H9 (cell line): Measurements from ENCODE around the gene FXR1. TPM values are rescaled to one million over a fixed set of nuclear protein-coding genes. Genes with fewer than 3 reads are reported as not detected.

ENCODE experiments used
- DNase-seq: peaks from one replicate; pipeline ENCODE4 v3.0.0-alpha.2; 2017
- H2AFZ ChIP-seq: one replicate; pipeline ENCODE4 v1.6.1; 2013; ENCODE audit warnings: mild to moderate bottlenecking, low read length, control low read depth, moderate library complexity
- H2AK5ac ChIP-seq: 2 replicates; pipeline ENCODE4 v1.6.1; 2013; ENCODE audit warnings: low read length, control low read depth, mixed read lengths; ENCODE audit not compliant: insufficient read length
- H2BK120ac ChIP-seq: one replicate; pipeline ENCODE4 v1.6.1; 2013; ENCODE audit warnings: low read depth, mild to moderate bottlenecking, low read length, control low read depth, inconsistent platforms; ENCODE audit not compliant: poor library complexity, severe bottlenecking
- H2BK12ac ChIP-seq: 2 replicates; pipeline ENCODE4 v1.6.1; 2013; ENCODE audit warnings: low read length, control low read depth, mixed read lengths, low read depth; ENCODE audit not compliant: insufficient read length
- H2BK15ac ChIP-seq: 2 replicates; pipeline ENCODE4 v1.6.1; 2013; ENCODE audit warnings: low read depth, low read length, control low read depth
- H2BK20ac ChIP-seq: one replicate; pipeline ENCODE4 v1.6.1; 2013; ENCODE audit warnings: low read depth, mild to moderate bottlenecking, low read length, control low read depth, inconsistent platforms; ENCODE audit not compliant: poor library complexity, severe bottlenecking
- H2BK5ac ChIP-seq: 2 replicates; pipeline ENCODE4 v1.6.1; 2013; ENCODE audit warnings: low read length, control low read depth, mixed read lengths; ENCODE audit not compliant: insufficient read length
- H3K14ac ChIP-seq: 2 replicates; pipeline ENCODE4 v1.6.1; 2013; ENCODE audit warnings: low read length, control low read depth; ENCODE audit not compliant: insufficient read depth
- H3K18ac ChIP-seq: 2 replicates; pipeline ENCODE4 v1.6.1; 2013; ENCODE audit warnings: low read depth, mild to moderate bottlenecking, mixed read lengths, low read length, control low read depth; ENCODE audit not compliant: insufficient read length
- H3K23ac ChIP-seq: 2 replicates; pipeline ENCODE4 v1.6.1; 2013; ENCODE audit warnings: low read length, control low read depth, mixed read lengths, low read depth; ENCODE audit not compliant: insufficient read length
- H3K23me2 ChIP-seq: 2 replicates; pipeline ENCODE4 v1.6.1; 2013; ENCODE audit warnings: low read depth, mild to moderate bottlenecking, mixed read lengths, low read length, control low read depth; ENCODE audit not compliant: insufficient read length, poor library complexity, severe bottlenecking
- H3K27ac ChIP-seq: 2 replicates; pipeline ENCODE4 v1.5.1; 2013; ENCODE audit warnings: low read length, control low read depth, mixed read lengths, low read depth; ENCODE audit not compliant: insufficient read length
- H3K27me3 ChIP-seq: 2 replicates; pipeline ENCODE4 v1.6.1; 2013; ENCODE audit warnings: low read length, control low read depth, inconsistent platforms; ENCODE audit not compliant: insufficient read depth
- H3K4ac ChIP-seq: 2 replicates; pipeline ENCODE4 v1.6.1; 2013; ENCODE audit warnings: low read depth, mild to moderate bottlenecking, control low read depth, inconsistent platforms, low read length, moderate library complexity
- H3K4me1 ChIP-seq: 2 replicates; pipeline ENCODE4 v1.6.1; 2013; ENCODE audit warnings: low read length, control low read depth, inconsistent platforms; ENCODE audit not compliant: insufficient read depth
- H3K4me2 ChIP-seq: 2 replicates; pipeline ENCODE4 v1.6.1; 2013; ENCODE audit warnings: low read length, control low read depth, mixed read lengths; ENCODE audit not compliant: insufficient read length, insufficient read depth
- H3K56ac ChIP-seq: 2 replicates; pipeline ENCODE4 v1.6.1; 2013; ENCODE audit warnings: low read depth, mild to moderate bottlenecking, mixed read lengths, low read length, control low read depth; ENCODE audit not compliant: insufficient read length
- H3K79me1 ChIP-seq: 2 replicates; pipeline ENCODE4 v1.6.1; 2013; ENCODE audit warnings: low read depth, mild to moderate bottlenecking, moderate library complexity, low read length, control low read depth, inconsistent platforms; ENCODE audit not compliant: insufficient read depth, poor library complexity, severe bottlenecking
- H3K79me2 ChIP-seq: 2 replicates; pipeline ENCODE4 v1.6.1; 2013; ENCODE audit warnings: low read length, control low read depth, inconsistent platforms; ENCODE audit not compliant: insufficient read depth
- H3K9ac ChIP-seq: 2 replicates; pipeline ENCODE4 v1.6.1; 2013; ENCODE audit warnings: low read length, control low read depth, mixed read lengths; ENCODE audit not compliant: insufficient read length; ENCODE audit errors: extremely low read depth
- H3K9me3 ChIP-seq: one replicate; pipeline ENCODE4 v1.6.1; 2013; ENCODE audit warnings: low read depth, low read length, inconsistent platforms; ENCODE audit not compliant: control insufficient read depth
- H3T11ph ChIP-seq: one replicate; pipeline ENCODE4 v1.6.1; 2013; ENCODE audit warnings: mild to moderate bottlenecking, low read length, control low read depth, inconsistent platforms
- H4K20me1 ChIP-seq: one replicate; pipeline ENCODE4 v1.6.1; 2013; ENCODE audit not compliant: control insufficient read depth, insufficient read length, insufficient read depth
- H4K5ac ChIP-seq: 2 replicates; pipeline ENCODE4 v1.6.1; 2013; ENCODE audit warnings: low read depth, mild to moderate bottlenecking, mixed read lengths, low read length, control low read depth; ENCODE audit not compliant: insufficient read length
- H4K8ac ChIP-seq: replicated peaks from 2 replicates; pipeline ENCODE4 v1.6.1; 2013; ENCODE audit warnings: low read length, control low read depth, mixed read lengths, low read depth; ENCODE audit not compliant: insufficient read length
- H4K91ac ChIP-seq: 2 replicates; pipeline ENCODE4 v1.6.1; 2013; ENCODE audit warnings: low read depth, mild to moderate bottlenecking, moderate library complexity, mixed read lengths, low read length, control low read depth; ENCODE audit not compliant: insufficient read length
- H3K27ac Mint-ChIP-seq, 3 experiments: 2 replicates in 2 of 3; 3 replicates in 1 of 3; pipeline ENCODE4 v1.8.0; 2020 to 2021; ENCODE audit warnings: mixed read lengths in 3 of 3, mild to moderate bottlenecking in 1 of 3, moderate library complexity in 1 of 3
- H3K27me3 Mint-ChIP-seq: 2 replicates; pipeline ENCODE4 v1.8.0; 2021; ENCODE audit warnings: low read depth, mild to moderate bottlenecking, moderate library complexity, mixed read lengths
- H3K36me3 Mint-ChIP-seq, 3 experiments: 2 replicates in 2 of 3; 3 replicates in 1 of 3; pipeline ENCODE4 v1.8.0; 2020 to 2021; ENCODE audit warnings: low read depth in 3 of 3, mixed read lengths in 3 of 3; ENCODE audit not compliant: insufficient read depth in 1 of 3
- H3K4me1 Mint-ChIP-seq, 2 experiments: 2 replicates each; pipeline ENCODE4 v1.8.0; 2020; ENCODE audit warnings: mixed read lengths in 2 of 2
- H3K4me3 Mint-ChIP-seq, 2 experiments: 2 replicates in 1 of 2; 3 replicates in 1 of 2; pipeline ENCODE4 v1.8.0; 2020 to 2021; ENCODE audit warnings: mild to moderate bottlenecking in 2 of 2, mixed read lengths in 2 of 2, moderate library complexity in 1 of 2
- H3K9me3 Mint-ChIP-seq, 2 experiments: 2 replicates in 1 of 2; 3 replicates in 1 of 2; pipeline ENCODE4 v1.8.0; 2020; ENCODE audit warnings: mild to moderate bottlenecking in 2 of 2, mixed read lengths in 2 of 2, moderate library complexity in 1 of 2
- CTCF ChIP-seq: fragments of 200-600 bp; sonication (generic); conservative IDR thresholded peaks from 3 replicates; pipeline ENCODE4 v1.8.0; 2021; ENCODE audit warnings: antibody characterized with exemption, mild to moderate bottlenecking
- WGBS: extraction: QIAGEN DNeasy Blood & Tissue Kit; methylation state at CpG from one replicate; pipeline ENCODE4 v1.1.7; 2013; ENCODE audit warnings: missing lambda C conversion rate, low lambda C conversion rate, mixed read lengths; ENCODE audit not compliant: insufficient read length; ENCODE audit errors: extremely low coverage; 5-methylcytosine and 5-hydroxymethylcytosine counted together
- total RNA-seq: library from RNA; stranded (reverse); gene quantifications from 2 replicates; pipeline ENCODE4 v1.2.1, GENCODE V29; 2021

FXR1 gene
- total RNA-seq, 1 experiment from 2014 or later = 240 TPM

GRCh38 chr3:180929376-180929775 lies 16.9 kb downstream of the FXR1 start:
- H3K4me3 Mint-ChIP-seq = no peak overlapping the region
- H2BK15ac ChIP-seq = no peak overlapping the region
- H3K9me3 ChIP-seq = no peaks in the 10 kb centered on the region
- no peak overlapping the region for H3K56ac ChIP-seq
- no peak overlapping the region for H3T11ph ChIP-seq
- H4K91ac ChIP-seq = no peak overlapping the region
- H2BK120ac ChIP-seq = no peak overlapping the region
- H2AK5ac ChIP-seq = no peak overlapping the region
- H3K4me2 ChIP-seq = no peak overlapping the region
- TF ChIP-seq CTCF = no peak
- H3K14ac ChIP-seq = no peak overlapping the region
- no peaks in the 10 kb centered on the region for H3K27me3 ChIP-seq
- no peak overlapping the region for H2AFZ ChIP-seq
- no peak overlapping the region for H2BK5ac ChIP-seq
- no peaks in the 10 kb centered on the region for H4K20me1 ChIP-seq
- no peak for DNase-seq
- peaks cover 19 to 26% of the 10 kb centered on the region in 2 experiments for H3K4me1 Mint-ChIP-seq
- H3K23me2 ChIP-seq = no peaks in the 10 kb centered on the region
- no peak overlapping the region for H2BK12ac ChIP-seq
- H3K79me1 ChIP-seq = peaks cover 5% of the 10 kb centered on the region
- no peak overlapping the region for H2BK20ac ChIP-seq
- H4K8ac ChIP-seq = no peak overlapping the region
- H3K23ac ChIP-seq = no peak overlapping the region
- H3K9me3 Mint-ChIP-seq = peaks cover 0 to 5% of the 10 kb centered on the region in 2 experiments; a peak in 1 of 5 replicates
- peaks cover 2% of the 10 kb centered on the region; the same call in 1 of the 2 replicates for H3K4me1 ChIP-seq
- no peak overlapping the region for H3K4ac ChIP-seq
- peak overlapping the region in 2 of 3 experiments; percentile 7 to 33; a peak in 2 of 7 replicates for H3K27ac Mint-ChIP-seq
- peaks cover 14 to 29% (median 15%) of the 10 kb centered on the region in 3 experiments; a peak in 6 of 7 replicates for H3K36me3 Mint-ChIP-seq
- H3K27me3 Mint-ChIP-seq = no peaks in the 10 kb centered on the region
- H4K5ac ChIP-seq = no peak overlapping the region
- H3K27ac ChIP-seq = no peak overlapping the region
- H3K9ac ChIP-seq = no peak overlapping the region
- no peak overlapping the region for H3K18ac ChIP-seq
- H3K79me2 ChIP-seq = peaks cover 77% of the 10 kb centered on the region
- no CpG with 5 or more reads among the region's 5 CpGs for WGBS
